MM.1S (cell line): ENCODE results near the gene CENPF.

ENCODE experiments used
- DNase-seq: peaks from one replicate; pipeline ENCODE4 v3.0.0-alpha.2; 2015
- H2AFZ ChIP-seq: fragments of 300-600 bp; sonication (generic); 2 replicates; pipeline ENCODE4 v1.6.0; 2016; ENCODE audit warnings: antibody characterized with exemption, low read length
- H3F3A ChIP-seq: fragments of 300-600 bp; sonication (generic); 2 replicates; pipeline ENCODE4 v1.6.1; 2016; ENCODE audit warnings: mild to moderate bottlenecking, antibody characterized with exemption, low read length, moderate library complexity, mixed read lengths; ENCODE audit not compliant: insufficient read depth
- H3K27ac ChIP-seq: fragments of 300-600 bp; sonication (generic); 2 replicates; pipeline ENCODE4 v1.5.1; 2016; ENCODE audit warnings: mild to moderate bottlenecking, low read length
- H3K27me3 ChIP-seq: fragments of 300-600 bp; sonication (generic); replicated peaks from 2 replicates; pipeline ENCODE4 v1.6.0; 2016; ENCODE audit warnings: low read length; ENCODE audit not compliant: insufficient read depth
- H3K36me3 ChIP-seq: fragments of 300-600 bp; sonication (generic); replicated peaks from 2 replicates; pipeline ENCODE4 v1.6.1; 2016; ENCODE audit warnings: mild to moderate bottlenecking, low read length, mixed read lengths; ENCODE audit not compliant: insufficient read depth
- H3K4me1 ChIP-seq: fragments of 300-600 bp; sonication (generic); 2 replicates; pipeline ENCODE4 v1.6.1; 2016; ENCODE audit warnings: low read length, mixed read lengths
- H3K4me2 ChIP-seq: fragments of 300-600 bp; sonication (generic); 2 replicates; pipeline ENCODE4 v1.6.0; 2016; ENCODE audit warnings: low read depth, low read length
- H3K4me3 ChIP-seq: fragments of 300-600 bp; sonication (generic); 2 replicates; pipeline ENCODE4 v1.5.1; 2016; ENCODE audit warnings: low read length, mixed read lengths
- H3K79me2 ChIP-seq: fragments of 300-600 bp; sonication (generic); 2 replicates; pipeline ENCODE4 v1.6.1; 2016; ENCODE audit warnings: mixed run types, low read length, mixed read lengths
- H3K9ac ChIP-seq: fragments of 300-600 bp; sonication (generic); 2 replicates; pipeline ENCODE4 v1.6.1; 2016; ENCODE audit warnings: low read length, mixed read lengths
- H3K9me2 ChIP-seq: fragments of 300-600 bp; sonication (generic); replicated peaks from 2 replicates; pipeline ENCODE4 v1.6.1; 2016; ENCODE audit warnings: mild to moderate bottlenecking, low read length, mixed read lengths; ENCODE audit not compliant: insufficient read depth
- H3K9me3 ChIP-seq: fragments of 300-600 bp; sonication (generic); replicated peaks from 2 replicates; pipeline ENCODE4 v1.6.1; 2016; ENCODE audit warnings: mild to moderate bottlenecking, low read length, mixed read lengths; ENCODE audit not compliant: insufficient read depth
- H4K20me1 ChIP-seq: fragments of 300-600 bp; sonication (generic); 2 replicates; pipeline ENCODE4 v1.6.1; 2016; ENCODE audit warnings: mild to moderate bottlenecking, low read length, moderate library complexity, mixed read lengths; ENCODE audit not compliant: insufficient read depth
- CTCF ChIP-seq: fragments of 300-600 bp; sonication (generic); IDR thresholded peaks from 2 replicates; pipeline ENCODE4 v1.5.1; 2016; ENCODE audit warnings: antibody characterized with exemption, low read length, mixed read lengths
- EZH2 ChIP-seq: fragments of 300-600 bp; sonication (generic); optimal IDR thresholded peaks from 2 replicates; pipeline ENCODE3; 2017; ENCODE audit warnings: low read depth, mild to moderate bottlenecking, antibody characterized with exemption, low read length, mixed read lengths
- EZH2phosphoT487 ChIP-seq: fragments of 300-600 bp; sonication (generic); IDR thresholded peaks from 2 replicates; pipeline ENCODE4 v1.6.1; 2018; ENCODE audit warnings: antibody characterized with exemption, low read length

The CENPF gene

DNA sequence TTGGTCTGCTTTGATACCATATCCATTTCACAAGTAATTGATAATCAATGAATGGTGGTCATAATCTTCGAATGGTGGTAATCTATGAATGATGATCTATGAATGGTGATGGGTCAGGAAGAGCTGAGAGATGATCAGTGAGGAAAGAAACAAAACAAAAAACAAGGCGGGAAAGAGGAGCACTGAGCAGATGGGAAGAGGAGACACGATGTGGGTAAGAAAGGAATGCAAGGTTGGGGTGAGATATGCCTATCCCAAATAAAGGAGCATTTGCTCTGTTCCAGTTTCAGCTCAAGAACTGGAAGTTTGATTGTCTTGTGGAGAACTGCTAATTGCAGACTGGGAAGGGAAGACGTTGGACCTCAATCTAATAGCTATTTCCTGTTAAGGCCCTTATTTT, 73.8 kb downstream of the CENPF start:
- no peak overlapping the region for H3K27ac ChIP-seq
- no peaks in the 10 kb centered on the region for H3K79me2 ChIP-seq
- no peak for TF ChIP-seq CTCF
- TF ChIP-seq EZH2, result no peak
- TF ChIP-seq EZH2phosphoT487, result no peak
- no peaks in the 10 kb centered on the region for H4K20me1 ChIP-seq
- no peak overlapping the region for H3K4me2 ChIP-seq
- no peaks in the 10 kb centered on the region for H3K36me3 ChIP-seq
- H3K9me2 ChIP-seq, result no peaks in the 10 kb centered on the region
- H3K27me3 ChIP-seq, result no peaks in the 10 kb centered on the region
- no peak for DNase-seq
- no peak overlapping the region for H3K9ac ChIP-seq
- H3F3A ChIP-seq, result no peaks in the 10 kb centered on the region
- H3K9me3 ChIP-seq, result no peaks in the 10 kb centered on the region
- no peaks in the 10 kb centered on the region for H3K4me1 ChIP-seq
- no peak overlapping the region for H2AFZ ChIP-seq
- H3K4me3 ChIP-seq, result no peak overlapping the region

DNA sequence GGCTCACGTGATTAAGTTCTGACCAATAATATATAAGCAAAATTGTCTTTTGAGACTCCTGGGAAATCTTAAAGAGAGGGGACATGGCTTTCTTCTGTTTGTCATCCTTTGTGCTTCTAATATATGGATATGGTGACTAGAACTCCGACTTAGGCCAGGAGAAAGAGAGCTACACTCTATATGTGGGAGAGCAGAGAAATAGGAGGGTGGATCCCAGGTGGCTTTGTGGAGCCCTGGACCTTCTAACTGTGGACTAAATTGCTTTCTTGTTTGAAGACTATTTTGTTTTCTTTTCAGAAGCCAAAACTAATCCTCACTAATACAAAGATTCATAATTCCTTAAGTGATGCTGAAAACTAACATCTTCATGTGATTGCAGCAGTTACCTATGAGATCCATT, 75.0 kb downstream of the CENPF start:
- Histone ChIP-seq H3K9me3 (no peaks in the 10 kb centered on the region), H4K20me1 (no peaks in the 10 kb centered on the region), H2AFZ (no peak overlapping the region), H3K4me1 (no peaks in the 10 kb centered on the region), H3F3A (no peaks in the 10 kb centered on the region), H3K4me3 (no peak overlapping the region), H3K27me3 (no peaks in the 10 kb centered on the region), H3K36me3 (no peaks in the 10 kb centered on the region), H3K4me2 (no peak overlapping the region), H3K79me2 (no peaks in the 10 kb centered on the region), H3K9me2 (no peaks in the 10 kb centered on the region), H3K27ac (no peak overlapping the region), H3K9ac (no peak overlapping the region)
- DNase-seq, result no peak
- TF ChIP-seq EZH2phosphoT487 (no peak), CTCF (no peak), EZH2 (no peak)

DNA sequence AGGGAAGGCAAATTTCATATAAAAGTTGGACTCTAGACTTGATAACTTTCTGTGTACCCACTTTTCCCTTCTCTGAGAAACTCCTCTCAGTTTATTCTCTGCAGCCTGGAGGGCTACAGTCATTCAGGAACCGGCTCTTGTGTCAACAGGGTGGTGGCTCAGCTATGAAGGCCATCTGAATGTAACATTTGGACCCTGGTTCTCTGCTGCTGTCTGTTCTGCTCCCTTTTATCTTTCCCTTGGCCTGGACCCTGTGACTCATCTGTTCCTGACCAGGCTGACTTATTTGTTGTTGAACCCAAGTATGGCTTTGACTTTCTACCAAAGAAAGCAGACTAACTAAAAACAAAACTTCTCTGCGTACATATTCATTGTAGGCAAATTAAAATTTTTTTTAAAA, 75.4 kb downstream of the CENPF start:
- Histone ChIP-seq H3K27me3 (no peaks in the 10 kb centered on the region), H3K27ac (no peak overlapping the region), H3K36me3 (no peaks in the 10 kb centered on the region), H3K9me3 (no peaks in the 10 kb centered on the region), H2AFZ (no peak overlapping the region), H3K4me1 (no peaks in the 10 kb centered on the region), H3K9ac (no peak overlapping the region), H4K20me1 (no peaks in the 10 kb centered on the region), H3K9me2 (no peaks in the 10 kb centered on the region), H3K79me2 (no peaks in the 10 kb centered on the region), H3K4me3 (no peak overlapping the region), H3F3A (no peaks in the 10 kb centered on the region), H3K4me2 (no peak overlapping the region)
- TF ChIP-seq EZH2 (no peak), CTCF (no peak), EZH2phosphoT487 (no peak)
- no peak for DNase-seq
